ENCODE data around the gene CST4.
"Not testable (repeated sequence)": the region's sequence is repeated elsewhere in the genome, so short reads cannot be mapped to it uniquely, and the experiment has no call there.

Gene CST4

DNA sequence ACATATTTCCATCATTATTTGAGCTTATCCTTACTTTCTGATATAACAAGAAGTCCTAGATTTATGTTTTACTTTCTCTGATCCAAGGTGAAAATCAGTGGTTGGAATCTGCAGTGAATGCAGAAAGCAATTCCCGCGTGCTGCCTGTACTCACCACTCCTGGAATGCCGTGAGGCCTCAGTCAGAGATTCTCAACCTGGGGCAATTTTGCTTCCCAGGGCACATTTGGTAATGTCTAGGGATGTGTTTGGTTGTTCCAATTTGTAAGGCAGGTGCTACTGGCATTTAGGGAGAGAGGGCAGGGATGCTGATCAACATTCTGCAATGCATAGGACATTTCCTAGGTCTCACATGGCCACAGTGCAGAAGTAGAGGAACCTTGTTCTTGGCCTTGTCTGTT is 23.9 kb downstream of the CST4 start:
- no peak overlapping the region for H3K4me3 ChIP-seq (ENCODE audit: low read depth, low read length)

GRCh38 chr20:23664046-23664445 is 24.8 kb downstream of the CST4 start:
- not testable (repeated sequence) for DNase-seq (ENCODE audit: low read depth); H3K4me3 ChIP-seq (ENCODE audit: low read depth, low read length)

More for the DNA sequence above, 23.9 kb downstream of the CST4 start:
- no peak for DNase-seq (ENCODE audit: low read depth)
- TF ChIP-seq CTCF (IDR thresholded peaks at IDR 0.05; ENCODE audit: low read depth, low read length, missing control alignments): no peak

- no peak for TF ChIP-seq CTCF (IDR thresholded peaks at IDR 0.05; ENCODE audit: low read depth, low read length, missing control alignments)
- no peak for DNase-seq (ENCODE audit: low read depth)
- H3K4me3 ChIP-seq (ENCODE audit: low read depth, low read length): no peak overlapping the region
Measured at GRCh38 chr20:23663180-23663579, 25.7 kb downstream of the CST4 start.

- H3K4me3 ChIP-seq (ENCODE audit: low read depth, low read length): no peak overlapping the region
- TF ChIP-seq CTCF (IDR thresholded peaks at IDR 0.05; ENCODE audit: low read depth, low read length, missing control alignments): no peak
- no peak for DNase-seq (ENCODE audit: low read depth)
Measured at GRCh38 chr20:23662276-23662870, 26.5 kb downstream of the CST4 start.

DNA sequence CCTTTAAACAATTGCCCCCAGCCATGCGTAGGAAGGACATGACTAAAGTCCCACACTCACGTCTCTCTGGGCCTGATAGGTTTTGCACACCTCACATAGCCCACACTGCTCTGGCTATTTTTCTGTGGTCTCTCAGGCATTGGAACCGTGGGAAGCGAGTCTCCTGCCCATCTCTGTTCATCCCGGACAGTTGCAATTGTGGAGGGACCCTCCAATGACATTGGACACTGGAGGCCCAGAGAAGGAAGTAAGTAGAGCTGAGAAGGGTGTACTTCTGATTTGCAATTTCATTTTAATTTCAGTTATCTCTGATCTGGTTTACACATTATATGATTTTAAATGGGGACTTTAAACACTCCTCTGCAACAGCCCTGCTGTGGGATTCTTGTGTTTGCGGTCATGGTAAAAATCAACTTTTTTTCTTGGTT is 27.8 kb downstream of the CST4 start:
- H3K4me3 ChIP-seq (ENCODE audit: low read depth, low read length): no peak overlapping the region
- TF ChIP-seq CTCF (IDR thresholded peaks at IDR 0.05; ENCODE audit: low read depth, low read length, missing control alignments): no peak
- no peak for DNase-seq (ENCODE audit: low read depth)

DNA sequence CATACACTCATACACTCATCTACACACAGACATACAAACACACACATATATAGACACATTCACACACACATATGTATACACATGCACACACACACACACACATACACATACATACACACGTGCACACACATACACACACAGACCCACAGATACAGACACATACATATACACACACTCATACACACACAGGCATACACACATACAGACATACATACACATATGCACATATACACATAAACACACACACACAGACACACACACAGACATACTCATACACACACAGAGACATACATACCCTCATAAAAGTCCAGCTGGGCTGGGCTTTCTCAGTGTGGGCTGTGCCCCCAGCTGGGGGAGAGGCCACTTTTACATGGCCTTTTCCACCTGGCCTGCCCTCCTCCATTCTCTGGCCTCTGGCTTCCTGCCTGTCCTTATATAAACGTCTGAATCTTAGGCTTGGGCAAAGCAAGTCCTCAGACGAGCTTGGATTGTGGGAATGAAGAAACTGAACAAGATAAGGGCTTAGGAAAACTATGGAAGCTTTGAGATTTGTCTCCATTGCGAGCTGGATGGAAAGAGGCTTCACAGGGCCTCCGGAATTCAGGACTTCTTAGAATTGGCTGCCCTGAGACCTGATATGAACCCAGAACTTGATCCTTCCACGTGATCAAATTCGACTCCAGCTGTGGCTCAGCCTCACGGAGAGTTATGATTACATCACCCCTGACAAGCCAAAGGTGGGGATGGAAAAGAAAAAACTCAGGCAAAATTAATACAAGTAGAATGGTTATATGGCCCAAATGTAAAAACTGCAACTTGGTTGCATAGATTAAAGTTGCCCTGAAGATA is 28.6 kb downstream of the CST4 start:
- DNase-seq (ENCODE audit: low read depth): no peak

DNA sequence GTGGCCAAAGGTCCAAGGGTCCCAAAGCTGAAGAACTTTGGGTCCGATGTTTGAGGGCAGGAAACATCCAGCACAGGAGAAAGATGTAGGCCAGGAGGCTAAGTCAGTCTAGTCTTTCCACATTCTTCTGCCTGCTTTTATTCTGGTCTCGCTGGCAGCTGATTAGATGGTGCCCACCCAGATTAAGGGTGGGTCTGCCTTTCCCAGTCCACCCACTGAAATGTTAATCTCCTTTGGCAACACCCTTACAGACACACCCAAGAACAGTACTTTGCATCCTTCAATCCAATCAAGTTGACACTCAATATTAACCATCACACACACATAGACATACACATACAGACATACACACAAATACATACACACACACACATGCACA is 29.2 kb downstream of the CST4 start:
- H3K4me3 ChIP-seq (ENCODE audit: low read depth, low read length); DNase-seq (ENCODE audit: low read depth): not testable (repeated sequence)

More for the DNA sequence above, 28.6 kb downstream of the CST4 start:
- no peak for TF ChIP-seq CTCF (IDR thresholded peaks at IDR 0.05; ENCODE audit: low read depth, low read length, missing control alignments)
- H3K4me3 ChIP-seq (ENCODE audit: low read depth, low read length): no peak overlapping the region
